ENCODE data around the gene DGKG. TPM values are rescaled to one million over a fixed set of nuclear protein-coding genes. Genes with fewer than 3 reads are reported as not detected.

DGKG gene
- polyA plus RNA-seq, 1 of the 3 experiments (the other 2 are of a cell fraction), result 0.12 TPM

GRCh38 chr3:186239321-186239720, 122.7 kb downstream of the DGKG start:
- no peak overlapping the region for H3K4me3 ChIP-seq (ENCODE audit: low read depth in 2 of 2, low read length in 1 of 2)
- no peaks in the 10 kb centered on the region for H3K36me3 ChIP-seq (replicated peaks in 1 of 2; ENCODE audit: control insufficient read depth in 1 of 2, insufficient read depth in 2 of 2, low read length in 1 of 2)
- no peaks in the 10 kb centered on the region for H3K9me2 ChIP-seq
- peak; percentile 18; the same call in 1 of the 2 replicates for TF ChIP-seq CTCF (IDR thresholded peaks at IDR 0.05)
- no peak for TF ChIP-seq ZBTB33 (IDR thresholded peaks at IDR 0.05; ENCODE audit: borderline replicate concordance, low read depth)
- TF ChIP-seq RAD21 (IDR thresholded peaks at IDR 0.05; ENCODE audit: low read length), result peak; percentile 24; the same call in 1 of the 2 replicates
- H3K4me1 ChIP-seq (ENCODE audit: control insufficient read depth in 1 of 2, insufficient read depth in 2 of 2, low read depth in 1 of 2, low read length in 1 of 2), result no peaks in the 10 kb centered on the region
- H3F3A ChIP-seq (replicated peaks; ENCODE audit: insufficient read depth), result no peaks in the 10 kb centered on the region
- no peak overlapping the region for H2AFZ ChIP-seq (ENCODE audit: low read depth)
- H4K20me1 ChIP-seq (ENCODE audit: insufficient read depth), result no peaks in the 10 kb centered on the region
- H3K27ac ChIP-seq (ENCODE audit: low read depth in 2 of 2, low read length in 1 of 2), result no peak overlapping the region
- H3K9me3 ChIP-seq, result no peaks in the 10 kb centered on the region
- no peaks in the 10 kb centered on the region for H3K79me2 ChIP-seq (ENCODE audit: insufficient read depth)
- POLR2A ChIA-PET, result no interaction called here
- no peak for DNase-seq
- H3K4me2 ChIP-seq, result no peak overlapping the region
- 75% methylated on average over 6 of the region's 10 CpGs for WGBS (ENCODE audit: low lambda C conversion rate)
- H3K9ac ChIP-seq, result no peak overlapping the region
- CTCF ChIA-PET, result interaction anchor here (0.9 kb wide), 1 partner anchor 20 kb away, joined by 4 read pairs; no protein-coding TSS in a partner anchor
- H3K27me3 ChIP-seq (ENCODE audit: insufficient read depth), result no peaks in the 10 kb centered on the region

DNA sequence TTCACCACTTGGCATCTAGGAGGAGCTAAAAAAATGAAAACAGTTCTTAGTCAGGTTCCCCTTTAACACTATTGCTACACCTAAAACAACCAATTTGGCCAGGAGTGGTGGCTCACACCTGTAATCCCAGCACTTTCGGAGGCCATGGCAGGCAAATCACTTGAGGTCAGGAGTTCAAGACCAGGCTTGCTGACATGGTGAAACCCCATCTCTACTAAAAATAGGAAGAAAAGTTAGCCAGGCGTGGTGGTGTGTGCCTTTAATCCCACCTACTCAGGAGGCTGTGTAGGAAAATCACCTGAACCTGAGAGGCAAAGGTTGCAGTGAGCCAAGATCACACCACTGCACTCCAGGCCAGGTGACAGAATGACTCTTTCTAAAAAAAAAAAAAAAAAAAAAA, 124.1 kb downstream of the DGKG start:
- Histone ChIP-seq H2AFZ (ENCODE audit: low read depth) (no peak overlapping the region), H3K9me3 (no peaks in the 10 kb centered on the region), H3K9ac (no peak overlapping the region), H4K20me1 (ENCODE audit: insufficient read depth) (no peaks in the 10 kb centered on the region), H3K79me2 (ENCODE audit: insufficient read depth) (no peaks in the 10 kb centered on the region), H3K27ac (ENCODE audit: low read depth in 2 of 2, low read length in 1 of 2) (no peak overlapping the region), H3K9me2 (no peaks in the 10 kb centered on the region), H3F3A (replicated peaks; ENCODE audit: insufficient read depth) (no peaks in the 10 kb centered on the region), H3K4me2 (no peak overlapping the region), H3K4me1 (ENCODE audit: control insufficient read depth in 1 of 2, insufficient read depth in 2 of 2, low read depth in 1 of 2, low read length in 1 of 2) (no peaks in the 10 kb centered on the region), H3K4me3 (ENCODE audit: low read depth in 2 of 2, low read length in 1 of 2) (no peak overlapping the region), H3K27me3 (ENCODE audit: insufficient read depth) (no peaks in the 10 kb centered on the region), H3K36me3 (replicated peaks in 1 of 2; ENCODE audit: control insufficient read depth in 1 of 2, insufficient read depth in 2 of 2, low read length in 1 of 2) (no peaks in the 10 kb centered on the region)
- ChIA-PET CTCF (interaction anchor here (0.7 kb wide), 1 partner anchor 144 kb away, joined by 3 read pairs; no protein-coding TSS in a partner anchor), POLR2A (no interaction called here)
- TF ChIP-seq RCOR1 (IDR thresholded peaks at IDR 0.05; ENCODE audit: low read length) (no peak), USF1 (IDR thresholded peaks at IDR 0.05; ENCODE audit: borderline replicate concordance, low read depth) (no peak), RAD21 (IDR thresholded peaks at IDR 0.05; ENCODE audit: low read length) (no peak)
- DNase-seq, result no peak
- WGBS (ENCODE audit: low lambda C conversion rate), result 40% methylated on average over 2 of the region's 2 CpGs
